BJ (cell line): ENCODE measurements around the gene ST6GALNAC2. TPM values are rescaled to one million over a fixed set of nuclear protein-coding genes. Genes with fewer than 3 reads are reported as not detected.
"Not testable (repeated sequence)": the region's sequence is repeated elsewhere in the genome, so short reads cannot be mapped to it uniquely, and the experiment has no call there.

Source experiments
- CTCF ChIA-PET: fragments of 350-600 bp; formaldehyde crosslinking; extraction: SDS; loops from one replicate; lab custom pipeline; 2021; ENCODE audit warnings: antibody characterized with exemption, inconsistent platforms; lab: Yijun Ruan, JAX
- POLR2A ChIA-PET: fragments of 300-600 bp; sonication (Branson Sonifier 250); formaldehyde crosslinking; extraction: SDS; loops from one replicate; lab custom pipeline; 2021; ENCODE audit warnings: antibody characterized with exemption; lab: Charles Lee
- DNase-seq: peaks from one replicate; pipeline ENCODE4 v3.0.0-alpha.2; 2011; ENCODE audit warnings: low read depth
- H3K27me3 ChIP-seq: 2 replicates; pipeline ENCODE4 v1.6.0; 2011; ENCODE audit warnings: low read length; ENCODE audit not compliant: control insufficient read depth, insufficient read depth
- H3K36me3 ChIP-seq: 2 replicates; pipeline ENCODE4 v1.5.1; 2011; ENCODE audit warnings: low read length; ENCODE audit not compliant: control insufficient read depth, insufficient read depth
- H3K4me3 ChIP-seq: 2 replicates; pipeline ENCODE4 v1.5.1; 2011; ENCODE audit warnings: low read depth, mild to moderate bottlenecking, control low read depth, low read length
- polyA plus RNA-seq: library from polyadenylated mRNA; depleted of rRNA; stranded (reverse); fragments of >200 nt; gene quantifications from 2 replicates; pipeline ENCODE4 v1.2.3, GENCODE V29; 2011
- TF ChIP-seq, protein P1 (sequence below): IDR thresholded peaks from 2 replicates; pipeline ENCODE4 v1.5.1; 2011; ENCODE audit warnings: low read depth, mild to moderate bottlenecking, control low read depth, inconsistent platforms, low read length, moderate library complexity; ENCODE audit not compliant: insufficient read depth

Gene ST6GALNAC2
- polyA plus RNA-seq, 1 experiment: 0.72 TPM

DNA sequence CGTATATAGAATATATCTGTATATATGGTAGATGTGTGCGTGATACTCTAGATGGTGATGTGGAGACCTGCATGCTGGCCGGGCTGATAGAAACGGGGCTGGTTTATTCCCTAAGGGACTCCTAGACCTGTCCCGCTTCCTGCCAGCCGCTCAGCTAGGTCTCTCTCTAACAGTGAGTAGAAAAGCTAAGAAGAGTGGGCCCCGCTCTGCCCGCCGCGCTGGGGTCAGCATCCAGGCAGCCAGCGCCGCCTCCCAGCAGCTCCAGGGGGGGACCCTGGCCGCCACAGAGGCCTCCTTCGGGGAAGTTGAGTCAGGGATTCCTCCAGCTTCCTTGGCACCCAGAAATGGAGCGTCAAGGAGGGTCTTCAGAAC, 57.5 kb downstream of the ST6GALNAC2 start:
- H3K27me3 ChIP-seq: no peaks in the 10 kb centered on the region
- ChIA-PET CTCF (interaction anchor here (0.6 to 4.2 kb wide), 16 partner anchors 8 to 155 kb away, joined by 3 to 24 read pairs (median 4); partner anchors contain the start of genes CYGB, PRCD and ST6GALNAC2), POLR2A (no interaction called here)
- H3K36me3 ChIP-seq: no peaks in the 10 kb centered on the region
- DNase-seq: no peak
- TF ChIP-seq, protein P1, sequence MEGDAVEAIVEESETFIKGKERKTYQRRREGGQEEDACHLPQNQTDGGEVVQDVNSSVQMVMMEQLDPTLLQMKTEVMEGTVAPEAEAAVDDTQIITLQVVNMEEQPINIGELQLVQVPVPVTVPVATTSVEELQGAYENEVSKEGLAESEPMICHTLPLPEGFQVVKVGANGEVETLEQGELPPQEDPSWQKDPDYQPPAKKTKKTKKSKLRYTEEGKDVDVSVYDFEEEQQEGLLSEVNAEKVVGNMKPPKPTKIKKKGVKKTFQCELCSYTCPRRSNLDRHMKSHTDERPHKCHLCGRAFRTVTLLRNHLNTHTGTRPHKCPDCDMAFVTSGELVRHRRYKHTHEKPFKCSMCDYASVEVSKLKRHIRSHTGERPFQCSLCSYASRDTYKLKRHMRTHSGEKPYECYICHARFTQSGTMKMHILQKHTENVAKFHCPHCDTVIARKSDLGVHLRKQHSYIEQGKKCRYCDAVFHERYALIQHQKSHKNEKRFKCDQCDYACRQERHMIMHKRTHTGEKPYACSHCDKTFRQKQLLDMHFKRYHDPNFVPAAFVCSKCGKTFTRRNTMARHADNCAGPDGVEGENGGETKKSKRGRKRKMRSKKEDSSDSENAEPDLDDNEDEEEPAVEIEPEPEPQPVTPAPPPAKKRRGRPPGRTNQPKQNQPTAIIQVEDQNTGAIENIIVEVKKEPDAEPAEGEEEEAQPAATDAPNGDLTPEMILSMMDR: no peak
- no peak overlapping the region for H3K4me3 ChIP-seq

GRCh38 chr17:76527430-76528111, 58.1 kb downstream of the ST6GALNAC2 start:
- ChIA-PET CTCF (interaction anchor here (0.6 to 4.2 kb wide), 14 partner anchors 8 to 154 kb away, joined by 3 to 24 read pairs (median 4); partner anchors contain the start of genes CYGB, PRCD and ST6GALNAC2), POLR2A (no interaction called here)
- TF ChIP-seq, protein P1: 0 out of 2 replicates have a peak, but pooled peaks have one; percentile 21
- H3K4me3 ChIP-seq: no peak overlapping the region
- DNase-seq: no peak
- no peaks in the 10 kb centered on the region for H3K27me3 ChIP-seq
- H3K36me3 ChIP-seq: no peaks in the 10 kb centered on the region

DNA sequence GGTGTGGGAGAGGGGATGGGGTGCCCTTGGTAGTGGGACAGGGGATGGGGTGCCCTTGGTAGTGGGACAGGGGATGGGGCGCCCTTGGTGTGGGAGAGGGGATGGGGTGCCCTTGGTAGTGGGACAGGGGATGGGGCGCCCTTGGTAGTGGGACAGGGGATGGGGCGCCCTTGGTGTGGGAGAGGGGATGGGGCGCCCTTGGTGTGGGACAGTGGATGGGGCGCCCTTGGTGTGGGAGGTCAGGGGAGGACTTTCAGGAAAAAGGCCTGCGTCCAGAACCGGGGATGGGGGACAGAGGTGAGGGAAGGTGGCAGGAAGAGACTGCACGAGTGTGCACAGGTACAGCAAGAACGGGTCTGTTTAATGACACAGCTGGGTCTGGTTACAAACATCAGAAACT, 58.6 kb downstream of the ST6GALNAC2 start:
- POLR2A ChIA-PET, DNase-seq, H3K36me3 ChIP-seq, H3K27me3 ChIP-seq, H3K4me3 ChIP-seq: not testable (repeated sequence)
- CTCF ChIA-PET: interaction anchor here (1.0 to 4.2 kb wide), 6 partner anchors 10 to 97 kb away, joined by 3 to 24 read pairs (median 5); partner anchors contain the start of genes CYGB and PRCD

- POLR2A ChIA-PET, DNase-seq, H3K4me3 ChIP-seq, H3K27me3 ChIP-seq, H3K36me3 ChIP-seq: not testable (repeated sequence)
- CTCF ChIA-PET: interaction anchor here (0.6 to 6.2 kb wide), 7 partner anchors 16 to 213 kb away, joined by 3 to 64 read pairs (median 14); partner anchors contain the start of gene MFSD11
These were observed 60.2 kb downstream of the ST6GALNAC2 start for GRCh38 chr17:76525513-76525833.

DNA sequence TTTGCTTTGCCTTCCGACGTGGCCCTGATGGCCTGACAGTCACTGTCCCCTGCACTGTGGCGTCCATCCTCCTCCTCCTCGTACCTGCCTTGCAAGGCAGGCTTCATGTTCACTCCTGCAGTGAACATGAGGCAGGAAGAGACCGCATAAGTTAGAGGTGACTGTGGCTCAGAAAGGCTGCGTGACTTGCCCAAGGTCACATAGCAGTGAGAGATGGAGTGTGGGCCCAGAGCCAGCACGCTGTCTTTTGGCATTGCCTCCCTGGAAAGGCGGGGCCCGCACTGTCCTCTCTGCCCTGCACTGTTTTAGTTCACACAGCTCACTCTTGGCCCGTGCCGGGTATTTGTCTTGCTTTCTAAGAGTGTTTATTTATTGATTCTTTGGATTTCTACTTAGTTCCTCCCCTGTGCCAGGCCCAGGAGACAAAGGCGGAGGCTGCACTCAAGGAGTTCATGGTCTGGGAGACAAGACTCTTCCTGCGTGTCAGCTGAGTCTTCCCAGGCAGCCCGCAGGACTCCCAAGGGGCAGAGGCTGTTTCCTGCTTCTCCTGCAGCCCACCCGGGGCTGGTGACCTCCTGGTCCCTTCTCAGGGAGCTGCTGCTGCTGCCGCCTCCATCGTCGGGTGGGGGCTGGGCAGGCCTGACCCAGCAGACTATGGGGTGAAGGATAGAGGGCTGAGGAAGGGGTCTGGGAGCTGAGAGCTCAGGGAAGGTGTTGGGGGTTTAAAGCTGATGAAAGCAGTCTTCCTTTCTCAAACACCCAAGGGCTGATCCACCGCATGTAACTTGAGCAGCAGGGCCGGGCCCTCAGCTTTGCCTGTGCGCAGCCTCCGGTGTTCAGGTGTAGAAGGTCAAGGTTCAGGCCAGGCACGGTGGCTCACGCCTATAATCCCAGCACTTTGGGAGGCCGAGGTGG, 60.8 kb downstream of the ST6GALNAC2 start:
- ChIA-PET POLR2A (no interaction called here), CTCF (interaction anchor here (0.6 to 6.2 kb wide), 9 partner anchors 16 to 213 kb away, joined by 3 to 64 read pairs (median 14); partner anchors contain the start of genes MFSD11 and PRCD)
- TF ChIP-seq, protein P1: no peak
- no peak for DNase-seq
- no peaks in the 10 kb centered on the region for H3K27me3 ChIP-seq
- H3K36me3 ChIP-seq: no peaks in the 10 kb centered on the region
- H3K4me3 ChIP-seq: no peak overlapping the region
